GM12878 (cell line): Measurements from ENCODE around the gene MTHFS. TPM values are rescaled to one million over a fixed set of nuclear protein-coding genes. Genes with fewer than 3 reads are reported as not detected.

Source experiments
- ATAC-seq: fragments of 200-7000 bp; cut with Tn5 transposase; 3 replicates; pipeline ENCODE4 v1.9.1; 2020; ENCODE audit warnings: mild to moderate bottlenecking, moderate library complexity
- BruUV-seq: library from RNA; stranded (reverse); fragments of 400-500 nt; replicated peaks from 2 replicates; lab custom pipeline; 2021; lab: Mats Ljungman, UMichigan
- CTCF ChIA-PET: fragments of 300-600 bp; sonication (Branson Sonifier 250); formaldehyde crosslinking; extraction: SDS; loops from one replicate; lab custom pipeline; 2021; ENCODE audit warnings: inconsistent platforms; lab: Yijun Ruan, JAX
- POLR2A ChIA-PET: fragments of 350-600 bp; formaldehyde crosslinking; extraction: SDS; loops from one replicate; lab custom pipeline; 2021; ENCODE audit warnings: inconsistent platforms; lab: Charles Lee
- RAD21 ChIA-PET: fragments of 300-600 bp; sonication (Branson Sonifier 250); formaldehyde crosslinking; loops from one replicate; lab custom pipeline; 2023; ENCODE audit warnings: antibody characterized with exemption; ENCODE audit not compliant: unreplicated experiment; lab: Charles Lee
- SMC1A ChIA-PET: fragments of 300-600 bp; sonication (Branson Sonifier 250); formaldehyde crosslinking; loops from one replicate; lab custom pipeline; 2023; ENCODE audit not compliant: unreplicated experiment, uncharacterized antibody; lab: Charles Lee
- DNase-seq: peaks from one replicate; pipeline ENCODE4 v3.0.0-alpha.2; 2011; ENCODE audit warnings: low read depth, low spot score
- FAIRE-seq: peaks from 3 replicates; lab custom pipeline; 2011; peaks lifted over from hg19 to GRCh38; lab: Jason Lieb, UNC
- H2AFZ ChIP-seq: 2 replicates; pipeline ENCODE4 v1.6.0; 2011; ENCODE audit warnings: low read depth, low read length, control low read depth; ENCODE audit not compliant: control insufficient read depth
- H3K27ac ChIP-seq: 2 replicates; pipeline ENCODE4 v1.5.1; 2011; ENCODE audit warnings: control low read depth; ENCODE audit not compliant: control insufficient read depth, insufficient read depth
- H3K27me3 ChIP-seq, 2 experiments: replicated peaks in 1 of 2; 2 replicates each; pipeline versions ENCODE4 v1.6.0 to v1.6.1; 2011; ENCODE audit warnings: low read length in 1 of 2; ENCODE audit not compliant: control insufficient read depth in 2 of 2, insufficient read depth in 2 of 2
- H3K36me3 ChIP-seq, 2 experiments: 2 replicates each; pipeline ENCODE4 v1.5.1; 2011; ENCODE audit warnings: low read length in 1 of 2; ENCODE audit not compliant: control insufficient read depth in 2 of 2, insufficient read depth in 2 of 2
- H3K4me1 ChIP-seq: 2 replicates; pipeline ENCODE4 v1.6.1; 2011; ENCODE audit warnings: mild to moderate bottlenecking, low read length, moderate library complexity, mixed read lengths; ENCODE audit not compliant: control insufficient read depth, insufficient read depth
- H3K4me2 ChIP-seq: 2 replicates; pipeline ENCODE4 v1.6.0; 2011; ENCODE audit warnings: control low read depth; ENCODE audit not compliant: control insufficient read depth, insufficient read depth
- H3K4me3 ChIP-seq: fragments of 200-600 bp; sonication (generic); 2 replicates; pipeline ENCODE4 v1.5.1; 2016
- H3K79me2 ChIP-seq: 2 replicates; pipeline ENCODE4 v1.6.0; 2011; ENCODE audit warnings: low read length; ENCODE audit not compliant: control insufficient read depth, insufficient read depth
- H3K9ac ChIP-seq: 2 replicates; pipeline ENCODE4 v1.8.0; 2011; ENCODE audit warnings: low read length, control low read depth, mixed read lengths; ENCODE audit not compliant: control insufficient read depth, insufficient read depth
- H3K9me3 ChIP-seq: replicated peaks from 3 replicates; pipeline ENCODE4 v1.5.1; 2011; ENCODE audit warnings: mild to moderate bottlenecking, low read length; ENCODE audit not compliant: control insufficient read depth, insufficient read depth
- H4K20me1 ChIP-seq: 2 replicates; pipeline ENCODE4 v1.6.0; 2011; ENCODE audit not compliant: control insufficient read depth, insufficient read depth
- ATF2 ChIP-seq: IDR thresholded peaks from 2 replicates; pipeline ENCODE4 v1.6.1; 2012; ENCODE audit warnings: low read length, inconsistent platforms
- BMI1 ChIP-seq: fragments of 450-650 bp; IDR thresholded peaks from 2 replicates; pipeline ENCODE4 v1.6.1; 2016; ENCODE audit warnings: mild to moderate bottlenecking, moderate library complexity, borderline replicate concordance
- CBX5 ChIP-seq: sonication (generic); IDR thresholded peaks from 2 replicates; pipeline ENCODE4 v1.6.1; 2016; ENCODE audit warnings: low read depth, moderate library complexity, mild to moderate bottlenecking, inconsistent platforms
- POU2F2 ChIP-seq: IDR thresholded peaks from 3 replicates; pipeline ENCODE4 v1.6.1; 2011; ENCODE audit warnings: low read depth, mild to moderate bottlenecking, low read length, borderline replicate concordance
- SIN3A ChIP-seq: IDR thresholded peaks from 2 replicates; pipeline ENCODE4 v1.6.1; 2012; ENCODE audit warnings: low read depth, low read length, improper control_type of control experiment
- TAF1 ChIP-seq: IDR thresholded peaks from 2 replicates; pipeline ENCODE4 v1.6.1; 2011; ENCODE audit warnings: mild to moderate bottlenecking, low read depth, low read length, borderline replicate concordance
- TBL1XR1 ChIP-seq: IDR thresholded peaks from 2 replicates; pipeline ENCODE4 v1.6.1; 2012; ENCODE audit warnings: low read depth, low read length, improper control_type of control experiment
- YY1 ChIP-seq: IDR thresholded peaks from 2 replicates; pipeline ENCODE4 v1.6.1; 2011; ENCODE audit warnings: low read depth, mild to moderate bottlenecking, low read length
- WGBS: methylation state at CpG from one replicate; pipeline ENCODE4 v1.1.6; 2016; ENCODE audit warnings: low lambda C conversion rate; ENCODE audit not compliant: insufficient replicate concordance, insufficient coverage; ENCODE audit errors: missing lambda C conversion rate; 5-methylcytosine and 5-hydroxymethylcytosine counted together
- in situ Hi-C: fragments of 300-500 bp; cut with MboI; formaldehyde crosslinking; loops from 9 replicates; pipeline ENCODE4 v1.14.3; 2018; ENCODE audit warnings: mixed read lengths
- intact Hi-C: fragments of 100-400 bp; cut with micrococcal nuclease; formaldehyde crosslinking; loops from one replicate; pipeline ENCODE4 v1.14.2; 2022; ENCODE audit not compliant: unreplicated experiment
- polyA plus RNA-seq, 11 experiments: library from polyadenylated mRNA; depleted of rRNA in 4 of 11; unstranded in 6 of 11; stranded (reverse) in 5 of 11; fragments of >200 nt; fragmentation: Nextera tagmentation in 4 of 11; fragmentation: Illumina TruSeq in 1 of 11; extraction: Ambion mirVana in 4 of 11; extraction: Trizol in 1 of 11; gene quantifications; 1 replicate in 1 of 11; 2 replicates in 10 of 11; pipeline versions ENCODE4 v1.2.1 to v1.2.3, GENCODE V29; 2011 to 2016; ENCODE audit warnings: inconsistent platforms in 2 of 11, missing spikeins in 2 of 11, low read depth in 1 of 11
- total RNA-seq, 4 experiments: library from RNA; depleted of rRNA in 3 of 4; stranded (reverse); fragments of >200 nt in 3 of 4; fragmentation: Illumina TruSeq in 1 of 4; extraction: Trizol in 1 of 4; gene quantifications; 2 replicates each; pipeline versions ENCODE4 v1.2.1 to v1.2.3, GENCODE V29; 2013 to 2021

Gene MTHFS
- total and polyA plus RNA-seq, 10 of the 15 experiments (the other 5 are each of a cell fraction or from before 2014, with no cell fraction given), result 14.0 to 81.9 (median 31.8) TPM

GRCh38 chr15:79875213-79875612 lies 21.6 kb downstream of the MTHFS start:
- H2AFZ ChIP-seq, result no peak overlapping the region
- peaks cover 24% of the 10 kb centered on the region for H3K9me3 ChIP-seq
- FAIRE-seq, result no peak
- no peaks in the 10 kb centered on the region for H3K4me1 ChIP-seq
- ChIA-PET SMC1A (interaction anchor here (0.7 to 3.3 kb wide), 3 partner anchors 11 to 278 kb away, joined by 3 to 18 read pairs (median 3); no protein-coding TSS in a partner anchor), POLR2A (no interaction called here), CTCF (interaction anchor here (0.9 to 6.8 kb wide), 4 partner anchors 18 to 24 kb away, joined by 3 to 32 read pairs (median 4); no protein-coding TSS in a partner anchor), RAD21 (no interaction called here)
- DNase-seq, result no peak
- no peak overlapping the region for H3K4me3 ChIP-seq
- no peak overlapping the region for H3K9ac ChIP-seq
- no peaks in the 10 kb centered on the region for H4K20me1 ChIP-seq
- no peaks in the 10 kb centered on the region for H3K79me2 ChIP-seq
- H3K36me3 ChIP-seq, result peaks cover 8 to 12% of the 10 kb centered on the region in 2 experiments
- no peak overlapping the region for H3K27ac ChIP-seq
- no peaks in the 10 kb centered on the region for H3K27me3 ChIP-seq
- BruUV-seq, result no TSS peak
- no peak for ATAC-seq
- no peak for TF ChIP-seq TBL1XR1
- TF ChIP-seq CBX5, result 0 out of 2 replicates have a peak, but pooled peaks have one; percentile 53
- TF ChIP-seq POU2F2, result peak; percentile 38; the same call in 1 of the 3 replicates
- WGBS, result 95% methylated on average over 5 of the region's 5 CpGs
- no peak overlapping the region for H3K4me2 ChIP-seq
- in situ Hi-C loops (no loop called here), intact Hi-C loops (no loop called here)

- no peak for DNase-seq
- ATAC-seq, result no peak
- H3K27ac ChIP-seq, result no peak overlapping the region
- no peaks in the 10 kb centered on the region for H3K79me2 ChIP-seq
- H3K27me3 ChIP-seq, result no peaks in the 10 kb centered on the region
- H3K4me2 ChIP-seq, result no peak overlapping the region
- SMC1A ChIA-PET, result interaction anchor here (1.0 to 3.3 kb wide), 3 partner anchors 20 to 277 kb away, joined by 3 to 18 read pairs (median 3); no protein-coding TSS in a partner anchor
- TF ChIP-seq BMI1 (no peak), YY1 (no peak), SIN3A (no peak), ATF2 (no peak), TAF1 (no peak)
- H3K36me3 ChIP-seq, result peaks cover 8 to 12% of the 10 kb centered on the region in 2 experiments
- H3K4me1 ChIP-seq, result no peaks in the 10 kb centered on the region
- intact Hi-C loops, result no loop called here
- FAIRE-seq, result no peak
- BruUV-seq, result no TSS peak
- RAD21 ChIA-PET, result no interaction called here
- no peak overlapping the region for H3K9ac ChIP-seq
- POLR2A ChIA-PET, result interaction anchor here (0.6 to 1.4 kb wide), 2 partner anchors 23 to 755 kb away, joined by 3 to 4 read pairs; no protein-coding TSS in a partner anchor
- CTCF ChIA-PET, result interaction anchor here (0.8 to 6.8 kb wide), 3 partner anchors 20 to 287 kb away, joined by 3 to 32 read pairs (median 3); no protein-coding TSS in a partner anchor
- in situ Hi-C loops, result no loop called here
- no peaks in the 10 kb centered on the region for H4K20me1 ChIP-seq
- no peak overlapping the region for H2AFZ ChIP-seq
- no peak overlapping the region for H3K4me3 ChIP-seq
- peaks cover 24% of the 10 kb centered on the region for H3K9me3 ChIP-seq
Measured at GRCh38 chr15:79874242-79874641, 22.6 kb downstream of the MTHFS start.
